Type B pancreatic cell (in vitro differentiated cells): ENCODE measurements around the gene CRIP3. TPM values are rescaled to one million over a fixed set of nuclear protein-coding genes. Genes with fewer than 3 reads are reported as not detected.

ENCODE experiments used
- DNase-seq: peaks from one replicate; pipeline ENCODE4 v3.0.0; 2021; ENCODE audit warnings: mixed read lengths; ENCODE audit not compliant: unreplicated experiment; ENCODE audit errors: extremely low spot score
- H3K27ac Mint-ChIP-seq: 2 replicates; pipeline ENCODE4 v1.8.0; 2021; ENCODE audit warnings: mild to moderate bottlenecking, mixed read lengths
- H3K27me3 Mint-ChIP-seq: 2 replicates; pipeline ENCODE4 v1.8.0; 2021; ENCODE audit warnings: mixed read lengths
- H3K36me3 Mint-ChIP-seq: 2 replicates; pipeline ENCODE4 v1.8.0; 2021; ENCODE audit warnings: mixed read lengths
- H3K4me1 Mint-ChIP-seq: one replicate; pipeline ENCODE4 v1.8.0; 2021; ENCODE audit warnings: mixed read lengths; ENCODE audit not compliant: unreplicated experiment
- H3K4me3 Mint-ChIP-seq: 2 replicates; pipeline ENCODE4 v1.8.0; 2021; ENCODE audit warnings: mild to moderate bottlenecking, mixed read lengths
- H3K9me3 Mint-ChIP-seq: 2 replicates; pipeline ENCODE4 v1.8.0; 2021; ENCODE audit warnings: mixed read lengths
- total RNA-seq: library from RNA; stranded (reverse); gene quantifications from 2 replicates; pipeline ENCODE4 v1.2.1, GENCODE V29; 2021; ENCODE audit warnings: low replicate concordance
- TF ChIP-seq, protein P1 (sequence below): fragments of 200-600 bp; sonication (generic); conservative IDR thresholded peaks from 2 replicates; pipeline ENCODE4 v1.5.0; 2021; ENCODE audit warnings: antibody characterized with exemption, mild to moderate bottlenecking

CRIP3 gene
- total RNA-seq, 1 donor from 2014 or later, result 2.9 TPM

DNA sequence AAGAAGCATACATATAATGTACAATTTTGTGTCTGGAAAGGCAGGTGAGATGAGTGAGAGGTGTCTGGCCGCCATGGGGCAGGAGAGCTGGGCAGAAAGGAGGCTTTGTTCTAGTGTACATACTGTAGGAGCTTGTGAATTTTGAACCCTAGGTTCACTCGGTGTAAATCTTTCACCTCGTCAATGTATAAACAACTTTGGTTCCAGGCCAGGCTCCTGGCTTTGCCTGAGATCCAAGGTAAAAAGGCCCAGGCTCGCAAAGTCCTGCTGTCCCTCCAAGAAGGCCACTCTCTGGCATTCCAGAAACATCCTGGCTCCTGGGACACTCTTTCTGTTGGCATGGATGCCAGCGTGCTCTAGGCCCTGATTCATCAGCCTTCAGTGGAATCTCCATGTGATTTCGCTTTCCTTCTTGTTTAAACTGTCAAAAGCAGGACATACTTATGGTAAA, 17.7 kb downstream of the CRIP3 start:
- no peak for DNase-seq
- peaks cover 3% of the 10 kb centered on the region for H3K4me1 Mint-ChIP-seq
- H3K4me3 Mint-ChIP-seq, result no peak overlapping the region
- TF ChIP-seq, protein P1, sequence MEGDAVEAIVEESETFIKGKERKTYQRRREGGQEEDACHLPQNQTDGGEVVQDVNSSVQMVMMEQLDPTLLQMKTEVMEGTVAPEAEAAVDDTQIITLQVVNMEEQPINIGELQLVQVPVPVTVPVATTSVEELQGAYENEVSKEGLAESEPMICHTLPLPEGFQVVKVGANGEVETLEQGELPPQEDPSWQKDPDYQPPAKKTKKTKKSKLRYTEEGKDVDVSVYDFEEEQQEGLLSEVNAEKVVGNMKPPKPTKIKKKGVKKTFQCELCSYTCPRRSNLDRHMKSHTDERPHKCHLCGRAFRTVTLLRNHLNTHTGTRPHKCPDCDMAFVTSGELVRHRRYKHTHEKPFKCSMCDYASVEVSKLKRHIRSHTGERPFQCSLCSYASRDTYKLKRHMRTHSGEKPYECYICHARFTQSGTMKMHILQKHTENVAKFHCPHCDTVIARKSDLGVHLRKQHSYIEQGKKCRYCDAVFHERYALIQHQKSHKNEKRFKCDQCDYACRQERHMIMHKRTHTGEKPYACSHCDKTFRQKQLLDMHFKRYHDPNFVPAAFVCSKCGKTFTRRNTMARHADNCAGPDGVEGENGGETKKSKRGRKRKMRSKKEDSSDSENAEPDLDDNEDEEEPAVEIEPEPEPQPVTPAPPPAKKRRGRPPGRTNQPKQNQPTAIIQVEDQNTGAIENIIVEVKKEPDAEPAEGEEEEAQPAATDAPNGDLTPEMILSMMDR, result no peak
- H3K27me3 Mint-ChIP-seq, result peaks cover 22% of the 10 kb centered on the region
- H3K27ac Mint-ChIP-seq, result no peak overlapping the region
- H3K9me3 Mint-ChIP-seq, result no peaks in the 10 kb centered on the region
- H3K36me3 Mint-ChIP-seq, result no peaks in the 10 kb centered on the region

DNA sequence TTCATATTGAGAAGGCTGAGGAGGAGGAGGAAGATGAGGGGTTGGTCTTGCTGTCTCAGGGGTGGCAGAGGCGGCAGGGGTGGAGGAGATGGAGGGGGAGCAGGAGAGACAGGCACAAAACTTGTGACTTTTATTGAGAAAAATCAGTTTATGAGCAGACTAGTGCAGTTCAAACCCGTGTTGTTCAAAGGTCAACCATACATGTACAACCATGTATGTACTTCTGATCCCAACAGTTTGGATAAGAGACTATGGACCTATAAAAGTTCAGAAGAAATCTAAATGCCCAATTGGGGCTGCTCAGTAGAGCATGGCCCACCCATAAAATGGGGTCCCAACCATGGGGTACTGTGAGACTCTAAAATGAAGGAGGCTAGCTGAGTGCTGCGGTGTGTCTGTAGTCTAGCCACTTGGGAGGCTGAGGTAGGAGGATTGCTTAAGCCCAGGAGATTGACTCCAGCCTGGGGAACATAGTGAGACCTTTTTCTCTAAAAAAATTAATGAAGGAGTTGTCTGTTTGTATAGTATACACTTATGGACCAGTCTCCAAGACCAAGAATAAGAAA, 18.2 kb downstream of the CRIP3 start:
- H3K27ac Mint-ChIP-seq, result no peak overlapping the region
- H3K4me1 Mint-ChIP-seq, result peaks cover 3% of the 10 kb centered on the region
- H3K36me3 Mint-ChIP-seq, result no peaks in the 10 kb centered on the region
- peaks cover 28% of the 10 kb centered on the region for H3K27me3 Mint-ChIP-seq
- TF ChIP-seq, protein P1, result no peak
- DNase-seq, result no peak
- no peaks in the 10 kb centered on the region for H3K9me3 Mint-ChIP-seq
- H3K4me3 Mint-ChIP-seq, result no peak overlapping the region

DNA sequence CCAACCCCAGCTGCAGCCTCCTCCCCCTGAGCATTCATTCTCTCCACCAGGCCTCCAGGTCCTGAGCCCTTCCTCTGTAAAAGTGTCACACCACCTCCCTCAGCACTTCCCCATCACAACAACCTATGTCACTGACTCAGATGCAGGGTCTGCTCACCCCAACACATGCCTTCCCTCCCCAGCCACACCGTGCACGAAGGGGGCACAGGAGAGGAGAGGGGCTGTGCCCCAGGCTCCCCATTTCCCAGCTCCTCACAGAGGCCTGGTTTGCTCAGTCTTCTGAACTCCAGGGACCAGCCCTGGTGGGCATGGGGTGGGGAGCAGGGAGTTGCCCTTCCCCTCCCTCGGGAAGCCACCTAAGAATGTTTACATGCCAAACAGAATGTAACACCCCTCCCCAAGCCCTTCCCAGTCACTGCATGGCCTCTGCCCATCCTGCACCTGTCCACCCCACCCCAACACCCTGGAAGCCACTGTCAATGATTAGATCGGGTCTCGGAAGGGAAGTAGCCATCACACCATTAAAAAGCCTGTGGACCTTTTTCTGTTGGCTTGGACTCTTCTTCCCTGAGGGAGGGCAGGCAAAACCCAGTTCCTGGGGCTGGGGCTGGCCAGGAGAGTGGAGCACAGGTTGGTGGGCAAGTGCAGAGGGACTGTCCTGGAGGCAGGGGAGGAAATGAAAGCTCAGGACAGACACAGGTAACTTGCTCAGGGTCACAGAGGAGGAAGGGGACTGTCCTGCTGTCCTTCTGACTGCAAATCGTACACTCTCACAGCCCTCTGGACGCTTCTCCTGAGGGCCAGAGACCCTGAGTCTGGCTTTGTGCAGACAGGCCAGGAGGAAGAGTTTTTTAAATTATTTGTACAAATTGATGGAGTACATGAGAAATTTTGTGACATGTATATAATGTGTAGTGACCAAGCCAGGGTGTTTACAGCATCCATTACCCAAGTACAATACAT, 20.6 kb downstream of the CRIP3 start:
- TF ChIP-seq, protein P1, result no peak
- Mint-ChIP-seq H3K4me3 (no peak overlapping the region), H3K9me3 (no peaks in the 10 kb centered on the region), H3K27me3 (peaks cover 31% of the 10 kb centered on the region), H3K4me1 (peaks cover 3% of the 10 kb centered on the region), H3K36me3 (no peaks in the 10 kb centered on the region), H3K27ac (no peak overlapping the region)
- DNase-seq, result no peak

DNA sequence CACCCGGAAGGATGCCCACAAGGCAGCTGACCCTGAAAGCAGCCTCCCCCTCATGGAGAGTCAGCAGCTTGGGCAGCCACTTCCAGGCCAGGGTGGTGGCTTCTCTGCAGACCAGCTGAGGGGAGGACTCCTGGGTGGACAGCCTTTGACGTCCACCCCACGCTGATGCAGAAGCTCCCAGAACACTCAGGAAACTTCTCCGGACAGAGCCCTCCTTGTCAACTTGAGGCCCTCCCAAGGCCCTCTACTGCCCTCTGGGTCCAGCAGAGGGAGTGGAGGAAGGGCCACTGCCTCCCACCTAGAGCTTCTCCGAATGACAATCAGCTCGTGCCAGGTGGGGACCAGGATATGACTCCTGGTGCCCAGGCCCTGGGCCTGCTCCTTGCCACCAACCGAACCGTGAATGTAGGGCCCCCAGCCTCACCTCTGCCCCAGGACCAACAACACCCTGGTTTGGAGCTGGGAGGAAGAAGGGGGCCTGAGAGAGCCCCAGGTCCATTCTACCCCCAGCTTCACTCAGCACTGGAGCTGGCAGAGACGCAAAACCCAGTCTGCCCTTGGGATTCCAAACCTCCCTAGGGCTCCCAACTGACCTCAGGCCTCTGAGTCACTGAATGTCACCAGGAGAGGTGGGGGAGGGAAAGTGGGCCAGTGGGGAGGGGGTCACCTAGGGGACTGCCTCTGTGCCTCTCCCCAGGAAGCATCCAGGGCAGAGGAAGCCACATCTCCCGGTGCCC, 21.5 kb downstream of the CRIP3 start:
- H3K36me3 Mint-ChIP-seq, result no peaks in the 10 kb centered on the region
- H3K27me3 Mint-ChIP-seq, result peaks cover 35% of the 10 kb centered on the region
- TF ChIP-seq, protein P1, result peak; percentile 32
- H3K27ac Mint-ChIP-seq, result no peak overlapping the region
- no peak for DNase-seq
- H3K9me3 Mint-ChIP-seq, result no peaks in the 10 kb centered on the region
- peaks cover 3% of the 10 kb centered on the region for H3K4me1 Mint-ChIP-seq
- H3K4me3 Mint-ChIP-seq, result no peak overlapping the region

DNA sequence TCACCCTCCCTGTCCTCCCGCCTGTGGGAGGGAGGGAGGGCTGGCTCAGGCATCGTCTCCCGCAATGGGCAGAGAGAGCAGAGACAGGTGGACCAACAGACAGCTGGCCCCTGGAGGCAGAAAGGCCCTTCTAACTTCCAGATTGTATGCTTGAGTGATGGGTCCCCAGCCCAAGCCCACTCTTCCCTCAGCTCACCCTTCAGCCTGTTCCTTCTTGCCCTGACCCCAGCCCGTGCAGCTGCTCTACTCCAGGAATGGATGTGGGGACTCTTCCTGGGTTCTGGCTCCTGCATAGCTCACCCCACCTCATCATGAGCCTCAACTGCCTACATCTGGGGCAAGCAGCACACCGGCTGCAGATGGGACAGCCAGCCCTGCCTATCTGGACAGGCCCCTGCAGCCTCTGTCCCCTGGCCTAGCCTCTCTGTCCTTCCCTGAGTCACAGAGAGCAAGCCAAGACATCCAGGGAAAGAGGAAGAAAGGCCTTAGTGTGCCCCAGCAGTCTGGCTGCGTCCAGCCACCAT, 22.1 kb downstream of the CRIP3 start:
- no peak overlapping the region for H3K27ac Mint-ChIP-seq
- DNase-seq, result no peak
- TF ChIP-seq, protein P1, result no peak
- H3K36me3 Mint-ChIP-seq, result no peaks in the 10 kb centered on the region
- H3K4me3 Mint-ChIP-seq, result no peak overlapping the region
- peaks cover 3% of the 10 kb centered on the region for H3K4me1 Mint-ChIP-seq
- H3K9me3 Mint-ChIP-seq, result no peaks in the 10 kb centered on the region
- H3K27me3 Mint-ChIP-seq, result peaks cover 40% of the 10 kb centered on the region
